GM10847 (cell line): Measurements from ENCODE around the gene SETD7.

Experiments used
- POLR2A ChIP-seq: IDR thresholded peaks from 2 replicates; pipeline ENCODE4 v1.6.1; 2011; ENCODE audit not compliant: insufficient read length; ENCODE audit errors: extremely low read depth

SETD7 gene

DNA sequence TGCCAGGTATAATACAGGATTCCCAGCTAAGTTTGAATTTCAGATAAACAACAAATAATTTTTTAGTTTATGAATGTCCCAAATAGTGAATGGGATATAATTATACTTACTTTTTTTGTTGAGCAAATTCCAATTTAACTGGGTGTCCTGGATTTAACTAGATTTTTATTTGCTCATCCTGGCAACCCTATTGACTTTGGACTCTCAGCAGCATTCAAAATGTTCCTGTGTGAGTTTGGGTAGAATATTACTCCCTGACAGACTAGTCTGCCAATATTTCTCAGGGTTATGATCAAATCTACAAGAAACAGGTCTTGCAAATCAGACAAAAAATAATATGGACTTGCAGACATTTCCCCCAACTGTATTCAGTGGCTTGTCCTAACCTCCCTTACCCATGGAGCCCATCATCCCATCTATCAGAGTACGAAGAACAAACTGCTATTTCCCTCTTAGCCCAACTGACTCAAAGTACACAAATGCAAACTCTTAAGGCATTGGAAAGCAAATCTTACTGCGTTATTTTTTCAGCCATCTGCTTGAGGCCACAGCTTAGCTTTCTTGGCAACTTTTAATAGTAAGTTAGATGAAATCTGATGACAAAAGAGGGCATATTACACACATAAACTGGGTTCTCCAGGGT is 20.7 kb downstream of the SETD7 start:
- no peak for TF ChIP-seq POLR2A

DNA sequence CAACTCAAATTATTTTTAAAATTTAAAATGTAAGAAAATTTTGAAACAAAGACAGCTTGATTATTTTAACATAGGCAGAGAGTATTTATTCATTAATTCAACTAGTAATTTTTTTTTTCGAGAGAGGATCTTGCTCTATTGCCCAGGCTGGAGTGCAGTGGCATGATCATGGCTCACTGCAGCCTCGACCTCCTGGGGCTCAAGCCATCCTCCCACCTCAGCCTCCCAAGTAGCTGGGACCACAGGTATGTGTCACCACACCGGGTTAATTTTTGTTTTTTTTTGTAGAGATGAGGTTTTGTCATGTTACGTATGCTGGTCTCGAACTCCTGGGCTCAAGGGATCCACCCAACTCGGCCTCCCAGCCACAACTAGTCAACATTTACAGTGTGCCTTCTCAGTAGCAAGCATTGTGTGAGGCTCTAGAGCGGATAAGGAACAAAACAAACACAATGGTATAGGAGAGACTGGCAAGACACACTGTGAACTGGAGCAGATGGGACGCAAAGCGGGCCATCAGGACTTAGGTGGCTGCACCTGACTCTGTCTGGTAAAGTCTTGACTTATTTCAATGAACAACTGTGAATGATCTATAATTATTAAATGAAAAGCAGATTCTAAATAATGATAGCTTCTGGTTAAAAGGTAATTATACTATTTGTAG is 21.6 kb downstream of the SETD7 start:
- no peak for TF ChIP-seq POLR2A

DNA sequence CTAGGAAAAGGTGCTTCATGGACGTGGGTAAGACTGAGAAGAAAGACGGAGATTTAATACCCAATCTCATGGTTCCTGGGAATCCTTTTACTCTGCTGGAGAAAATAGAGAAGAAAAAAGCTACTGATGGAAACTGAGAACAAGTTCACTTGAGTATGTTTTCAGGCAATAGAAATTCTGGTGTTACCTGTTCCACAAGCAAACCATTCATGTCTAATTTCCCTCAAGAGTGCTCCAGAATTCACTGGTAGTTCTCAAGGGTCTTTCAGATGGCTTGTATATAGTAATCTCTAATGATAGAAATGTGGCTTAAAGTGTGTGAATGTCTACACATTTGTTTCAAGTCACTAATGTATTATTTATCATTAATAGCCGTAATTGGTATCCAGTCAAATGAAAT is 22.5 kb downstream of the SETD7 start:
- TF ChIP-seq POLR2A: no peak

DNA sequence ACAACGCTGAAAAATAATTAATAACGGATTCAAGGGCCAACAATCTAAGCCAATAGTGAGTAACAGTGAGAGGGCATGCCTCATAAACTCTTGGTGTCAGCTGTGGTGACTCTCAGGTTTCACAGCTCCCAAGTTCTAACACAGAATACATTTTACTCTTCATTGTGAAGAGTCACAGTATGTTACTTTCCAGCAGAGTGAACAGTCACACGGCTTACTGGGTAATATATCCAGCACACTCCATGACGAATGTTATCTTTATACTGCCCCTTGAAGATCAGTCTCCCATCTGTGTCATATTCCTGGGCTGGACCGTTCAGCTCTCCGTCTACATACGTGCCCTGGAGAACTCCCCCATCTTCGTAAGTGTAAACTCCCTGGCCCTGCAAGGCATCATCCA is 23.1 kb downstream of the SETD7 start:
- TF ChIP-seq POLR2A: no peak

DNA sequence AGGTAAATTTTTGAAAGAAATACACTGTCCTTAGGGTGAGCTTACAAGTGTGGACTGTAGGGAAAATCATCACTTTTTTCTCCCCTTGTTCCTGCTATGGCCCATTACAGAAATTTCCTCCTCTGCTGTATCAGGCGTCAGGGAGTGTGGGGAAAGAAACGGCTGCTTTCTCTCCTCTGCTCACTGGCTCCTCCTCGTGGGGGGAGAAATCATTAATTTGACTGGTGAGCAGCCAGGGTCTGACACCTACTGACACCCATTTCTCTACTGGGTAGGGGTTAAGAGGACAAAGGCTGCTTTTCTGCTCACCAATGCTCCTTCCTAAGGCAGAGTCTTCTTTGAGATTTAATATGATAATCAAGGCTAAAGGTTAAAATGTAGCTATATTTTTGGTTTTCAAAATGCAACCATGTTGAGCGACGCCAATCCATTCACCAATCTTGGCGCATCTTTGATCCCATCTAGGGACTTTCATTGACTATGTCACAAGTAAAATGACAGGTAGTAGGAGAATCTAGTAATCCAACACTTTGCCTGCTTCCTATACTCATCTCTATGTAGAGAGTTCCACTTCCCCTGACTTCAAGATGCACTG is 25.1 kb downstream of the SETD7 start:
- no peak for TF ChIP-seq POLR2A

DNA sequence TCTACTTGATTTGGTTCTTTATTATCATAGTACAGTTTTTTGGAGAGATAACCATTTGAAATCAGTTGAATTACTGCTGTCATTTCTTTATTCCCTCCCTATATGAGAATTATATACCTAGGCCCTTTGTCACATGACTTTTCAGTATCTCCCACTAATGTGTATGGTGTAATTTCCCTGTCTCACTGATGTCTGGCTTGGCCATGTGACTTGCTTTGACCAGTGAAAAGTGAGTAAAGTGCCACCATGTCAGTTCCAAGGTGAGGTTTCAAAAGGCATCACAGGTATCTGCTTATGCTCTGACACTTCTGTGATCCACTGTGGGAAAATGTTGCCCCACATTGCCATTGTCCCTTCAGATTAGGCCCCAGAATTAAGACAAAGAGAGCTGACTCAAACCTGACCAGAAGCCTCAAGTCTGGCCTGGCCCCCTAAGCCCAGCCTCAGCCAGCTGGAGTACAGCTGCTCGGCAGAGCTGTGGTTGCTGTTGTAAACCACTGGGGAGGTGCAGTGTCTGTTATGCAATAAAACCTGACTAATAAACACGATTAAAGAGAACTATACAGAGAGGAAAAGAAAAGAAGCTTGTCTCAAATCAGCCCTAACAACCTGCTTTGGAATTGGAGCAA is 27.5 kb downstream of the SETD7 start:
- TF ChIP-seq POLR2A: no peak

DNA sequence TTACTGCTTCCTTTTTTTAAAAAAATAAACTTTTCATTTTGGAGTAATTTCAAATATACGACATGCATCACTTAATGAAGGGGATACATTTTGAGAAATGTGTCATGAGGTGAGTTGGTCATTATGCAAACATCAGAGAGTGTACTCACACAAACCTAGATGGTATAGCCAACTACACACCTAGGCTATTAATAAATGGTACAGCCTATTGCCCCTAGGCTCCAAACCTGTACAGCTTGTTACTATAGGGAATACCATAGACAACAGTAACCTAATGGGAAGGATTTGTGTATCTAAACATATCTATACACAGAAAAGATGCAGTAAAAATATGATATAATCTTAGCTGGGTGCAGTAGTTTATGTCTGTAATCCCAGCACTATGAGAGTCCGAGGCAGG is 29.1 kb downstream of the SETD7 start:
- TF ChIP-seq POLR2A: no peak

DNA sequence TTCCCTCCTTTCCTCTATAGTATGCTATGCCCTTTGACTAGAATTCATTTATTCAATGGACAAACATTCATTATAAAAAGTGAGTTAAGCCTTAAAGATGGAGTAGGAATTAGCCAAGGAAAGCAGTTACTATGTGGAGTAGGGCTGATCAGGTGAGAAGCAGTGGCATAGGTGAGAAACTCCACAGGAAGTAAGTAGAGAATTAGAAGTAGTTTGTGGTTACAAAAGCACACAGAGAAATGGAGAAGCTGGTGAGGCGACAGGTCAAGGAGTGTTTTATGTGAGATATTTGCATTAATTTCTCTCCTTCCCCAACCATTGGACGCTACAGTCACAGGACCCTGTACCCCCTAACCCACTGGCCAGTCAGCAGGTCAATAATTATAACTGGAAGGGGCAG is 30.6 kb downstream of the SETD7 start:
- TF ChIP-seq POLR2A: no peak

DNA sequence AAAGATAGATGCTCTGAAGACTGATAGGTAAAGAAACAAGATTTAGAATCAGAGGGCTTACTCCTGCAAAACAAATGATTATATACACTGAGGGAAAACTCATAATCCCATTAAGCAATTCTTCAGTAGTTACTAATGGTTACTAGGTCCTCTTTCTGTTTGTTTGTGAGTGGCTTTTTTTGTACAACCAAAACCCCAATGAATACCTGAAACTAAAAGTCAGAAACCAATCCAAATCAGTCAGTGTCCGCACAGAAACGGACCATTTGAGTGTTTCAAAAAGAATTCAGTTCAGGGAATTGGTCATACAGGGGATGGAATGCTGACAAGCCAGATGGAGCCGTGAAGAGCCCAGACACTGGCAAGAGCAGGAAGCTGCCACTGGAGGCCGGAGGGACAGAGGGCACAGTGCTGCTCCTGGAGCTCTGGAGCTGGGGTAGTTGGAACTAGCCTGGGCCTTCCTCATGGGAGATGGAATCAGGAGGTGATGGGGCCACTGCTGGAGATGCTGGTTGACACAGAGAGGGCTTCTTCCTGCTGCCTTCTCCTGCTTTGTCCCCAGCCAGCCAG is 31.9 kb downstream of the SETD7 start:
- TF ChIP-seq POLR2A: no peak

DNA sequence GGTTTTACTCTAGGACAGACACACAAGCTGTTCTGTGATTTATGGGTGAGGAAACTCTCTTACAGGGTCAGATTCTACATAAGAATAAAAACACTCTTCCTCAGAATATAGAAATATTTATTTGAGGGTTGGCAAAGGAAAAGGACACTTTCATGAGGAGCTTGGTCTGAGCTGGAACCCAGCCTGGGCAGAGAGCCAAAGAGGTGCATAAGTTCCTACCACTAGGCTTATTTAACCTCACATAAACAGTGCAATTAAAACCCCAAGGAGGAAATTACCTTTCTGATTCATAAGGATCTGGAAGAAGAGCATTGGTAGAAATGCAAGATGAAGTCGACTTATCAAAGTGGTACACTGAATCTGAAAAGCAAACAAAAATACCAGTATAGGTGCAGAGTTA is 32.9 kb downstream of the SETD7 start:
- TF ChIP-seq POLR2A: no peak

DNA sequence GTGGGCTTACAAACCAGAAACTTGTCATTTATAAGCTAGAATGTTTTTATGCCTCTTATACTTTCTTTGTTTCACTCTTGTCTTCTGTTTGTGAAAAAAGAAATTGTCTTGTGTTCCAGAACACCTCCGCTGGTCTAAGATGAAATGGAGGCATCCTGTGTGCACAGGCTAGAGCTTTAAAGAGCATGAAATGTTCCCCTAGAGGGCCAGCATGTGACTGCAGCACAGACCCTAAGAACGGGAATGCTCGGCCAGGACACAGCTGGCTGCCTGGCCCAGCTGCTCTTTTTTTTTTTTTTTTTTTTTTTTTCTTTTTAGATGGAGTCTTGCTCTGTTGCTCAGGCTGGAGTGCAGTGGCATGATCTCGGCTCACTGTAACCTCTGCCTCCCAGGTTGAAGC is 33.6 kb downstream of the SETD7 start:
- TF ChIP-seq POLR2A: no peak

DNA sequence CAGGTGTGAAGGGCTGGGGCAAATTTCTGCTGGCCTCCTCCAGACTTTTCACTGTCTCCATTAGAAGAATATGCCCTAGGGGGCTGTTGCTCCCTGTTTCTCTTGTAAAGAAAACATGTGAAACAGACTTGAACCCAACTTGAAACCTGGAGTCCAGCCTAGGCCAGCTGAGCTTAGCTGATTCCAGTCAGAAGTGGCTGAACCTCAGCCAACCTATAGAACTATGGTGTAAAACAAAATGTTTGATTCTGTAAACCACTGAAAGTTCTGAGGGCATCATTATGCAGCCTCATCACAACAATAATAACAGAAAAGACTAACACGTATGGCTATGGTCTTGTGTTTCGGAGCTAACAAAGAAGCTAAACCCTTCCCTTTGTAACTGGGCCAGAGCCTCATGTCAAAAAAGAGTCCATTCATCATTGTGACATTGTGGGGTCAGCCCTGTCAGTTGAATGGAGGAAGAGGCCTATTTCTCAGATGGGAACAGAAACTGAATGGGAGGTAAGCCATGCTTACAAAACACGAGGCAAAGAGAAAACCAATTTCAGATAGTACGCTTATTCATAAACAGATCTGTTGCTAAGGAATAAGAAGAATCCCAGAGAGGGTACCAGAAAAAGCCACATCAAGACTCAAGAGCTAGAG is 34.1 kb downstream of the SETD7 start:
- no peak for TF ChIP-seq POLR2A

DNA sequence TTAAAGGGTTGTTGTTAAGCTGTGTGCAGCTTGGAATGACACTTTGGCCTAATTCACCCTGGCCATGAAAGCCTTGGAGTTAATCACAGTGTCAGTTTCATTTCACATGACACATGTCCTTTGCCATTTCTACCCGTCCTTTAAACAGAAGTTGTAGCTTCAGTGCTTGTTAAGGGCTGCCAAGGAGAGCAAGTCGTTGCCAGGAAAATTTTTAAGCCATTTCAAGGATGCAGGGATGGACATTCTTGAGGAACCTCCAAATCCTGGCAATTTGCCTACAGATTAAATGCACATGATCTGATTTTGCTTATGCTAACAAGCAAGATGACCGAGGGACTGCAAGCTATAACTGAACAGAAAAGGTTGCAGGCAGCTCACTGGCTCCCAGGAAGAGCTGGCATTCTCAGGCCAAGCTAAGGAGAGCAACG is 40.5 kb downstream of the SETD7 start:
- no peak for TF ChIP-seq POLR2A

DNA sequence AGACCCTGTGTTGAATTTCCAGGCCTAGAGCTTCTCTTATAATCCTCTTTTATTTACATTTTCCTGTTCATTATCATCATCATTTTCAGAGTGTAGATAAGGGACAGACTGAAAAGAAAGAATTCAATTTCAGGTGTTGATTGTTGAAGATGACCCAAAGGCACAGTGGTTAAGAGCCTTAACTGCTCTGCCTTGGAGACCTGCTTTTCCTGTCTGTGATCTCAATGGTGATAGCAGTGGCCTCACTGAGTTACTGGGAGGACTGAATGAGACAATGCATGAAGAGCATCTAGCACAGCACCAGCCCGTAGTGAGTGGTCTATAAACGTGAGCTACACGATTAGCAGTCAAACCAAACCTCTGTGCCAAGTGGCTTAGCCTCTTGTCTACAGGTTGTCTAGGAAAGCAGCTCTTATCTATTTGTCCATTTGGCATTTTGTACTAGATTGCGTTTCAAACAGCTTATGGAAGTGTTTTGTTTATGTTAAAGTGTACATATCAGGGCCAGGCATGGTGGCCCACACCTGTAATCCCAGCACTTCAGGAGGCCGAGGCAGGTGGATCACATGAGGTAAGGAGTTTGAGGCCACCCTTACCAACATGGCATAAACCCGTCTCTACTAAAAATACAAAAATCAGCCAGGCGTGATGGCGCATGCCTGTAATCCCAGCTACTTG is 41.5 kb downstream of the SETD7 start:
- no peak for TF ChIP-seq POLR2A

DNA sequence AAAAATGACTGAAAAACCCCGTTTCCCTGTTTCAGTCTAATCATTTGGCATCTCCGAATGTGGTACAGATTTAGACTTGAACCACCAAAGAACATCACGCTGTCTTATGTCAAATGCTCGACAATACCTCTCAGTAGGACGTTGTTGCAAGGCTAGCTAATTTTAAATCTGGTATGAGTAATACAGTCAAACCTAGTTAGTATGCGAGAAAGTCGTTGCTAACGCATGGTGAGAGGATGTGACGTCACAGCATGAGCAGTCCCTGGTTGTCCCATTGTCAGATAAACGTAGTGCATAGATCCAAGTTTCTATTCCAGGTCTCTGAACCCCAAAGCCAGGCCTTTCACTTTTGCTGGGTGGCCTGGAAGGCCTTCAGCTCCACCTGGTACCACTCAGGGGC is 44.7 kb downstream of the SETD7 start:
- TF ChIP-seq POLR2A: no peak
